OCI-LY3 (cell line): Measurements from ENCODE around the gene CCDC157.

Experiments used
- H2AFZ ChIP-seq: fragments of 200-600, 300-600 bp; shearing (Covaris generic); 2 replicates; pipeline ENCODE4 v1.6.0; 2014; ENCODE audit warnings: antibody characterized with exemption, low read depth, low read length
- H3K27ac ChIP-seq: fragments of 200-600, 300-600 bp; sonication (generic); 2 replicates; pipeline ENCODE4 v1.5.1; 2014; ENCODE audit warnings: mild to moderate bottlenecking, low read length, moderate library complexity, mixed read lengths
- H3K27me3 ChIP-seq: fragments of 200-600, 300-600 bp; sonication (generic); 2 replicates; pipeline ENCODE4 v1.6.1; 2014; ENCODE audit warnings: low read depth, low read length, mixed read lengths
- H3K36me3 ChIP-seq: fragments of 200-600, 300-600 bp; sonication (generic); replicated peaks from 2 replicates; pipeline ENCODE3; 2014; ENCODE audit warnings: low read depth, low read length, mixed read lengths
- H3K4me1 ChIP-seq: fragments of 300-600, 200-600 bp; sonication (generic); 2 replicates; pipeline ENCODE4 v1.6.1; 2014; ENCODE audit warnings: low read length, mixed read lengths
- H3K4me2 ChIP-seq: fragments of 200-600, 300-600 bp; sonication (generic); 2 replicates; pipeline ENCODE4 v1.6.1; 2014; ENCODE audit warnings: low read length, mixed read lengths
- H3K4me3 ChIP-seq: fragments of 300-600, 200-600 bp; sonication (generic); 2 replicates; pipeline ENCODE4 v1.5.1; 2014; ENCODE audit warnings: antibody characterized with exemption, mild to moderate bottlenecking, low read length, moderate library complexity
- H3K79me2 ChIP-seq: fragments of 300-600, 200-600 bp; shearing (Covaris generic); 2 replicates; pipeline ENCODE4 v1.6.1; 2014; ENCODE audit warnings: mild to moderate bottlenecking, low read length, mixed read lengths
- H3K9ac ChIP-seq: fragments of 300-600, 200-600 bp; shearing (Covaris generic); 2 replicates; pipeline ENCODE4 v1.6.0; 2014; ENCODE audit warnings: mild to moderate bottlenecking, low read length, moderate library complexity
- H3K9me3 ChIP-seq: fragments of 200-600, 300-600 bp; shearing (Covaris generic); 2 replicates; pipeline ENCODE4 v1.6.1; 2014; ENCODE audit warnings: low read length, mixed read lengths; ENCODE audit not compliant: insufficient read depth
- H4K20me1 ChIP-seq: fragments of 200-600, 300-600 bp; sonication (generic); 2 replicates; pipeline ENCODE4 v1.6.1; 2016; ENCODE audit warnings: low read length, mixed read lengths; ENCODE audit not compliant: insufficient read depth
- EZH2phosphoT487 ChIP-seq: fragments of 200-600 bp; shearing (Covaris generic); IDR thresholded peaks from 2 replicates; pipeline ENCODE4 v1.6.1; 2018; ENCODE audit warnings: antibody characterized with exemption, mixed run types, low read depth
- TF ChIP-seq, protein P1 (sequence below): fragments of 200-600, 300-600 bp; sonication (generic); IDR thresholded peaks from 2 replicates; pipeline ENCODE4 v1.5.1; 2014; ENCODE audit warnings: antibody characterized with exemption, low read length, low read depth

The CCDC157 gene

DNA sequence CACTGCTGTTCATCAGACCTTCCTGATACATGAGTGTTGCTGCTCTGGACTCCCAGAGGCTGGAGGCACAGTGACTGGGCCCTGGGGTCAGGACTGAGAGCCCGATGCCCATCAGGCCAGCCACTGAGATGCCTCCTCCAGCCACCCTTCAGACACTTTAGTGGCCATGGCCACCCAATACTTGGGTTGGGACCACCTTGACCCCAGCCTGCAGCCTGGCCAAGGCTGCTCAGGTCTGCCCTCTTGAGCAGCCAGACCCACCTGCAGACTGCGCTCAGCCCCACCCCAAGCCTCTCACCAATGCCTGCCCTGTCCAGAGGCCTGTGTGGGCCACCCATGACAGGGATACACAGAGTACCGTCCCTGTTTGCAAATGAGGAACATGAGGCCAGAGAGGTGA, 26.3 kb downstream of the CCDC157 start:
- Histone ChIP-seq H3K9me3 (no peaks in the 10 kb centered on the region), H3K4me1 (peaks cover 24% of the 10 kb centered on the region), H4K20me1 (no peaks in the 10 kb centered on the region), H3K4me2 (no peak overlapping the region), H3K27ac (no peak overlapping the region), H3K9ac (no peak overlapping the region), H3K79me2 (no peaks in the 10 kb centered on the region), H3K36me3 (no peaks in the 10 kb centered on the region), H2AFZ (no peak overlapping the region), H3K27me3 (no peaks in the 10 kb centered on the region), H3K4me3 (no peak overlapping the region)
- TF ChIP-seq EZH2phosphoT487, result no peak
- TF ChIP-seq, protein P1, sequence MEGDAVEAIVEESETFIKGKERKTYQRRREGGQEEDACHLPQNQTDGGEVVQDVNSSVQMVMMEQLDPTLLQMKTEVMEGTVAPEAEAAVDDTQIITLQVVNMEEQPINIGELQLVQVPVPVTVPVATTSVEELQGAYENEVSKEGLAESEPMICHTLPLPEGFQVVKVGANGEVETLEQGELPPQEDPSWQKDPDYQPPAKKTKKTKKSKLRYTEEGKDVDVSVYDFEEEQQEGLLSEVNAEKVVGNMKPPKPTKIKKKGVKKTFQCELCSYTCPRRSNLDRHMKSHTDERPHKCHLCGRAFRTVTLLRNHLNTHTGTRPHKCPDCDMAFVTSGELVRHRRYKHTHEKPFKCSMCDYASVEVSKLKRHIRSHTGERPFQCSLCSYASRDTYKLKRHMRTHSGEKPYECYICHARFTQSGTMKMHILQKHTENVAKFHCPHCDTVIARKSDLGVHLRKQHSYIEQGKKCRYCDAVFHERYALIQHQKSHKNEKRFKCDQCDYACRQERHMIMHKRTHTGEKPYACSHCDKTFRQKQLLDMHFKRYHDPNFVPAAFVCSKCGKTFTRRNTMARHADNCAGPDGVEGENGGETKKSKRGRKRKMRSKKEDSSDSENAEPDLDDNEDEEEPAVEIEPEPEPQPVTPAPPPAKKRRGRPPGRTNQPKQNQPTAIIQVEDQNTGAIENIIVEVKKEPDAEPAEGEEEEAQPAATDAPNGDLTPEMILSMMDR, result no peak

DNA sequence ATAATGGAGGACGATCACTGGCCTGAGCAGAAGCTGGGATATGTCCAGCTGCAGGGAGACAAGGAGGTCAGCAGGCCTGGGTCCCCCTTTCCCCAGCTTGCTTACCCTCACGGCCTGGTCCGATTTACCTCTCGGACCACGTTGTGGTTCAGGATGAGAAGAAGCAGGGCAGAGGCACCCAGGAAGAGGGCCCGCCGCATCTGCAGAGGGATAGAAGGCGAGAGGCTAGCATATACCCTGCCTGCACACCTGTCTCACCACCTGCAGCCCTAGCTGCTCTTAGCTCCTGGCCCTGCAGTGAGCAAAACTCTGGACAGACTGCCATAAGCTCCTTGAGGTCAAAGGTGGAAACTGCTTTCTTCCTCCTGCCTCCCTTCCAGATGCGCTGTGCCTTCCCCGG, 29.1 kb downstream of the CCDC157 start:
- H3K27me3 ChIP-seq, result no peaks in the 10 kb centered on the region
- peak overlapping the region; percentile 80; the same call in 1 of the 2 replicates for H3K4me3 ChIP-seq
- H3K9me3 ChIP-seq, result no peaks in the 10 kb centered on the region
- H3K4me1 ChIP-seq, result peaks cover 18% of the 10 kb centered on the region
- TF ChIP-seq EZH2phosphoT487, result no peak
- TF ChIP-seq, protein P1, result no peak
- H3K36me3 ChIP-seq, result no peaks in the 10 kb centered on the region
- H4K20me1 ChIP-seq, result no peaks in the 10 kb centered on the region
- H3K4me2 ChIP-seq, result peak overlapping the region; percentile 89
- no peaks in the 10 kb centered on the region for H3K79me2 ChIP-seq
- H3K9ac ChIP-seq, result no peak overlapping the region
- no peak overlapping the region for H3K27ac ChIP-seq
- H2AFZ ChIP-seq, result no peak overlapping the region

DNA sequence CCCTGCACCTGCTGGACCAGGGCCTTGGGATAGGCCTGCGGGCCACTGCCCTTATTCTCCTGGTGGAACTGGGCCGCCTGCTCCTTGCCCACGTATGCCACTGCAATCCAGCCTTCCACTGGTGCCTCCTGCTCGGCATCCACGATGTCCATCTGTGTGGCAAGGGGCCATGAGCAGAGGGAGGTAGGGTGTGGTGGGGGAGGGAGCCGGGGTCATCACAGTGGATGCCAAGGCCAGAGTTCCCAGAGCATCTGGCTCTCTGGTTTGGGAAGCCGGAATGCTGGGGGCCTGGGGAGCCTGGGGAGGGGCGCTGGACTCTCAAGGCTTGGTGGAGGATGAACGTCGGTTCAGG, 29.8 kb downstream of the CCDC157 start:
- H3K4me3 ChIP-seq, result peak overlapping the region; percentile 80
- H3K4me2 ChIP-seq, result peak overlapping the region; percentile 89
- peak overlapping the region; percentile 54 for H3K9ac ChIP-seq
- H4K20me1 ChIP-seq, result no peaks in the 10 kb centered on the region
- no peaks in the 10 kb centered on the region for H3K79me2 ChIP-seq
- TF ChIP-seq EZH2phosphoT487, result no peak
- TF ChIP-seq, protein P1, result no peak
- H3K27me3 ChIP-seq, result no peaks in the 10 kb centered on the region
- H3K4me1 ChIP-seq, result peaks cover 25% of the 10 kb centered on the region
- H3K27ac ChIP-seq, result no peak overlapping the region
- no peak overlapping the region for H2AFZ ChIP-seq
- H3K36me3 ChIP-seq, result no peaks in the 10 kb centered on the region
- no peaks in the 10 kb centered on the region for H3K9me3 ChIP-seq

DNA sequence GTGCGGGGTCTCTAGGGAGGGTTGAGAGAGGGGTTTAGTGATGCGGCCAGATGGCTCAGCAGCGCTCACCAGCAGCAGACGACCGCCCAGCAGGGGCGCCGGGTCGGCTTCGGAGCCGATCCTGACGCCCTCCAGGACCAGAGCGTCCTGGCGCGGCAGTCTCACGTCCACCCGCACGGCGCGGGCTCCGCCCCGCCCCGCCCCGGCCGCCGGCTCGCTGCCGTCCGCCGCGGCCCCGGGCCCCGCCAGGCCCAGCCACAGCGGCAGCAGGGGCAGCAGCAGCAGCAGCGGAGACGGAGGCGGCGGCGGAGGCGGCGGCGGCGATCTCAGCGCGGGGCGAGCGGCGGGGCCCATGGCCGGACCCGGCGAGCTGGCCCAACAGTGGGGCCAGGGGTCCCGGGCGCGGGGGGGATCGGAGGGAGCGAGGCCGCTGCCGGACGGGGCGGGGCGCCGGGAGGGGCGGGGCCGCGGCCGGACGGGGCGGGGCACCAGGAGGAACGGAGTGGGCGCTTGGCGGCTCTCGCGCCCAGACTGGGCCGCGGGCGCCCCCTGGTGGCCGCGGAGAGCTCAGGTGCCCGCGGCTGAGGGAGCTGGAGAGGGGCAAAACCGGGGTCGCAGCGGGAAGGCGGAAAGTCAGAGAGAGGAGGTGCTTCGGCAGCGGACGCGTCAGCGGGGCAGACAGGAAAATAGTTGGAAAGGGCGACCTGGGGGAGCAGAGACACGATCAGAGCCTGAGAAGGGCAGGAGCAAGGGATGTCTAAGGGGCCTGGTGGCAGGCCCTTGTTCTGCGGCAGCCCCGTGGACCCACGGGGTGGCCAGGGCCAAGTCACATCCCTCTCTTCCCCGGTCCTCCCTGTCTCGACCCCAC, 30.4 kb downstream of the CCDC157 start, which contains the start of gene RNF215:
Gene RNF215, minus strand, starts transcription at position 452 of the 868 bp plus-strand sequence. Its CDS starts 98 bp downstream, at position 354.
- H3K27ac ChIP-seq, result no peak within 1 kb of the TSS
- H3K9ac ChIP-seq, result peak within 1 kb of the TSS; percentile 61

More for the DNA sequence above, 30.4 kb downstream of the CCDC157 start, which contains the start of gene RNF215:
- Histone ChIP-seq H3K4me2 (peak within 1 kb of the TSS; percentile 90), H3K4me1 (peaks cover 31% of the 10 kb centered on the region), H3K9me3 (no peaks in the 10 kb centered on the region), H3K4me3 (peak within 1 kb of the TSS; percentile 80), H3K79me2 (no peaks in the 10 kb centered on the region), H3K27me3 (no peaks in the 10 kb centered on the region), H3K36me3 (no peaks in the 10 kb centered on the region), H4K20me1 (no peaks in the 10 kb centered on the region), H2AFZ (peak within 1 kb of the TSS; percentile 85)
- TF ChIP-seq, protein P1, result peak; percentile 90
- TF ChIP-seq EZH2phosphoT487, result no peak
